GM21447 (cell line): ENCODE results near the gene ITPR1.

Source experiments
- ATAC-seq: cut with Tn5 transposase; IDR thresholded peaks from one replicate; pipeline ENCODE4 v1.9.1; 2021; ENCODE audit not compliant: unreplicated experiment

The ITPR1 gene

GRCh38 chr3:4633078-4634004 is 140.2 kb downstream of the ITPR1 start:
- no peak for ATAC-seq

GRCh38 chr3:4634894-4635293 is 141.7 kb downstream of the ITPR1 start:
- ATAC-seq, result no peak

- no peak for ATAC-seq
Measured at GRCh38 chr3:4637265-4637664, 144.1 kb downstream of the ITPR1 start.

- no peak for ATAC-seq
Measured at GRCh38 chr3:4641863-4642563, 148.9 kb downstream of the ITPR1 start.

GRCh38 chr3:4642611-4643010 is 149.5 kb downstream of the ITPR1 start:
- ATAC-seq, result no peak

- ATAC-seq, result no peak
Measured at GRCh38 chr3:4643904-4644547, 150.9 kb downstream of the ITPR1 start.

- ATAC-seq, result no peak
Measured at GRCh38 chr3:4644951-4645350, 151.8 kb downstream of the ITPR1 start.

- no peak for ATAC-seq
Measured at GRCh38 chr3:4645468-4645867, 152.3 kb downstream of the ITPR1 start.

- no peak for ATAC-seq
Measured at GRCh38 chr3:4647411-4647810, 154.3 kb downstream of the ITPR1 start.

- ATAC-seq, result no peak
Measured at GRCh38 chr3:4655145-4656045, 162.2 kb downstream of the ITPR1 start.

GRCh38 chr3:4656059-4656458 is 162.9 kb downstream of the ITPR1 start:
- ATAC-seq, result no peak

GRCh38 chr3:4656626-4657328 is 163.6 kb downstream of the ITPR1 start:
- ATAC-seq, result no peak

GRCh38 chr3:4660936-4661335 is 167.8 kb downstream of the ITPR1 start:
- no peak for ATAC-seq

- no peak for ATAC-seq
Measured at GRCh38 chr3:4664412-4664811, 171.3 kb downstream of the ITPR1 start.

GRCh38 chr3:4665197-4665596 is 172.0 kb downstream of the ITPR1 start:
- ATAC-seq, result no peak

GRCh38 chr3:4666071-4666470 is 172.9 kb downstream of the ITPR1 start:
- no peak for ATAC-seq

- no peak for ATAC-seq
Measured at GRCh38 chr3:4670352-4670751, 177.2 kb downstream of the ITPR1 start.

- ATAC-seq, result no peak
Measured at GRCh38 chr3:4672725-4673275, 179.7 kb downstream of the ITPR1 start.

- ATAC-seq, result no peak
Measured at GRCh38 chr3:4674216-4674615, 181.1 kb downstream of the ITPR1 start.

- ATAC-seq, result no peak
Measured at GRCh38 chr3:4675704-4676103, 182.6 kb downstream of the ITPR1 start.
